Measurements from ENCODE around the gene DEGS2. TPM values are rescaled to one million over a fixed set of nuclear protein-coding genes. Genes with fewer than 3 reads are reported as not detected.

DEGS2 gene
- total and polyA plus RNA-seq, 2 of the 13 experiments (the other 11 are each of a cell fraction or from before 2014, with no cell fraction given) = 0.09 TPM

DNA sequence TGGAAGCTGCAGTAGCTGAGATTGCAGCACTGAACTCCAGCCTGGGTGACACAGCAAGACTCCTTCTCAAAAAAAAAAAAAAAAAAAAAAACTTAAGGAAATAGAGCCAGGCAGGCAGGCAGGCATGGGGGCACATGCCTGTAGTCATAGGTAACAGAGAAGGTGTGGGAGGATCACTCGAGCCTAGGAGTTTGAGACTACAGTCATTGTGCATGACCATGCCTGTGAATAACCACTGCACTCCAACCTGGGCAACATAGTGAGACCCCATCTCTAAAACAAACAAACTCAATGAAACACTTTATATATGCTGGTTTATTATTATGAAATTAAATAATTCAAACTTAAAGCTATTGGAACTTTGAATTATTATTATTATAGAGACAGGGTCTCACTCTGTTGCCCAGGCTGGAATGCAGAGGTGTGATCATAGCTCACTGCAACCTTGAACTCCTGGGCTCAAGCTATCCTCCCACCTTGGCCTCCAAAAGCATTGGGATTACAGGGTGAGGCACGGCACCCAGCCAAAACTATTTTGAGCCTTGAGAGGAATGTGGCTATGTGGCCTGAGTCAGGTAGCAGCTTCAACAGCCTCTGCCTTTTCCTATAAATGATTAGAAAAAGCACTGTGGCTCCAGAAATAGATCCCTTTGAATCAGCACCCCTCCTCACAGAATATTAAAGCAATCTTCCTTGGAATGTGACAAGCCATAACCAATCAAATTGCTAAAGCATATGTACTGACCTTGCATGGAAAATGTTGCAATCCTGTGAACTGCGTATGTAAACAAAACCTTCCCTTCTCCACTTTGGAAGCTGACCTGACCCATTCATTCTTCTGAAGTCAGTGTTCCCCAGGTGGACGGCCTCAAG lies 44.8 kb upstream of the DEGS2 start (continued):
- TF ChIP-seq, protein P1, sequence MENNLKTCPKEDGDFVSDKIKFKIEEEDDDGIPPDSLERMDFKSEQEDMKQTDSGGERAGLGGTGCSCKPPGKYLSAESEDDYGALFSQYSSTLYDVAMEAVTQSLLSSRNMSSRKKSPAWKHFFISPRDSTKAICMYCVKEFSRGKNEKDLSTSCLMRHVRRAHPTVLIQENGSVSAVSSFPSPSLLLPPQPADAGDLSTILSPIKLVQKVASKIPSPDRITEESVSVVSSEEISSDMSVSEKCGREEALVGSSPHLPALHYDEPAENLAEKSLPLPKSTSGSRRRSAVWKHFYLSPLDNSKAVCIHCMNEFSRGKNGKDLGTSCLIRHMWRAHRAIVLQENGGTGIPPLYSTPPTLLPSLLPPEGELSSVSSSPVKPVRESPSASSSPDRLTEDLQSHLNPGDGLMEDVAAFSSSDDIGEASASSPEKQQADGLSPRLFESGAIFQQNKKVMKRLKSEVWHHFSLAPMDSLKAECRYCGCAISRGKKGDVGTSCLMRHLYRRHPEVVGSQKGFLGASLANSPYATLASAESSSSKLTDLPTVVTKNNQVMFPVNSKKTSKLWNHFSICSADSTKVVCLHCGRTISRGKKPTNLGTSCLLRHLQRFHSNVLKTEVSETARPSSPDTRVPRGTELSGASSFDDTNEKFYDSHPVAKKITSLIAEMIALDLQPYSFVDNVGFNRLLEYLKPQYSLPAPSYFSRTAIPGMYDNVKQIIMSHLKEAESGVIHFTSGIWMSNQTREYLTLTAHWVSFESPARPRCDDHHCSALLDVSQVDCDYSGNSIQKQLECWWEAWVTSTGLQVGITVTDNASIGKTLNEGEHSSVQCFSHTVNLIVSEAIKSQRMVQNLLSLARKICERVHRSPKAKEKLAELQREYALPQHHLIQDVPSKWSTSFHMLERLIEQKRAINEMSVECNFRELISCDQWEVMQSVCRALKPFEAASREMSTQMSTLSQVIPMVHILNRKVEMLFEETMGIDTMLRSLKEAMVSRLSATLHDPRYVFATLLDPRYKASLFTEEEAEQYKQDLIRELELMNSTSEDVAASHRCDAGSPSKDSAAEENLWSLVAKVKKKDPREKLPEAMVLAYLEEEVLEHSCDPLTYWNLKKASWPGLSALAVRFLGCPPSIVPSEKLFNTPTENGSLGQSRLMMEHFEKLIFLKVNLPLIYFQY (CRISPR knock-in tag; IDR thresholded peaks at IDR 0.05; ENCODE audit: borderline replicate concordance) = peak; percentile 85
- TF ChIP-seq ARHGAP35 (CRISPR knock-in tag; IDR thresholded peaks at IDR 0.05; ENCODE audit: borderline replicate concordance) (no peak), ZNF589 (CRISPR knock-in tag; conservative IDR thresholded peaks at IDR 0.05) (no peak), RXRB (CRISPR knock-in tag; IDR thresholded peaks at IDR 0.05; ENCODE audit: borderline replicate concordance) (peak; percentile 86), NFRKB (IDR thresholded peaks at IDR 0.05) (no peak), SOX13 (IDR thresholded peaks at IDR 0.05) (peak; percentile 32; the same call in 1 of the 2 replicates), SOX13 (CRISPR knock-in tag; conservative IDR thresholded peaks at IDR 0.05 in 1 of 2, IDR thresholded peaks at IDR 0.05 in 1 of 2) (peak in 1 of 2 experiments; percentile 81; a peak in 2 of 4 replicates), NFE2 (CRISPR knock-in tag; IDR thresholded peaks at IDR 0.05) (no peak), HDAC1 (CRISPR knock-in tag; IDR thresholded peaks at IDR 0.05) (peak; percentile 76), ZNF878 (CRISPR knock-in tag; IDR thresholded peaks at IDR 0.05) (no peak), ZMYM4 (CRISPR knock-in tag; IDR thresholded peaks at IDR 0.05) (peak; percentile 76; the same call in 1 of the 2 replicates), CREB1 (IDR thresholded peaks at IDR 0.05) (no peak), CREB1 (CRISPR knock-in tag; IDR thresholded peaks at IDR 0.05) (peak; percentile 73), KLF16 (CRISPR knock-in tag; IDR thresholded peaks at IDR 0.05) (peak in 1 of 2 experiments; percentile 74; a peak in 1 of 4 replicates), ZNF317 (CRISPR knock-in tag; IDR thresholded peaks at IDR 0.05) (0 out of 2 replicates have a peak, but pooled peaks have one; percentile 59), NFYC (CRISPR knock-in tag; IDR thresholded peaks at IDR 0.05) (peak; percentile 78), FOXP1 (IDR thresholded peaks at IDR 0.05) (peak; percentile 14; the same call in 1 of the 2 replicates), FOXP1 (CRISPR knock-in tag; IDR thresholded peaks at IDR 0.05) (peak; percentile 83), HNRNPUL1 (IDR thresholded peaks at IDR 0.05; ENCODE audit: low read depth, low read length) (no peak), PITX1 (CRISPR knock-in tag; IDR thresholded peaks at IDR 0.05) (peak; percentile 35)
- TF ChIP-seq, protein P2, sequence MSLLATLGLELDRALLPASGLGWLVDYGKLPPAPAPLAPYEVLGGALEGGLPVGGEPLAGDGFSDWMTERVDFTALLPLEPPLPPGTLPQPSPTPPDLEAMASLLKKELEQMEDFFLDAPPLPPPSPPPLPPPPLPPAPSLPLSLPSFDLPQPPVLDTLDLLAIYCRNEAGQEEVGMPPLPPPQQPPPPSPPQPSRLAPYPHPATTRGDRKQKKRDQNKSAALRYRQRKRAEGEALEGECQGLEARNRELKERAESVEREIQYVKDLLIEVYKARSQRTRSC (CRISPR knock-in tag; IDR thresholded peaks at IDR 0.05; ENCODE audit: low read depth) = no peak
- TF ChIP-seq, protein P3, sequence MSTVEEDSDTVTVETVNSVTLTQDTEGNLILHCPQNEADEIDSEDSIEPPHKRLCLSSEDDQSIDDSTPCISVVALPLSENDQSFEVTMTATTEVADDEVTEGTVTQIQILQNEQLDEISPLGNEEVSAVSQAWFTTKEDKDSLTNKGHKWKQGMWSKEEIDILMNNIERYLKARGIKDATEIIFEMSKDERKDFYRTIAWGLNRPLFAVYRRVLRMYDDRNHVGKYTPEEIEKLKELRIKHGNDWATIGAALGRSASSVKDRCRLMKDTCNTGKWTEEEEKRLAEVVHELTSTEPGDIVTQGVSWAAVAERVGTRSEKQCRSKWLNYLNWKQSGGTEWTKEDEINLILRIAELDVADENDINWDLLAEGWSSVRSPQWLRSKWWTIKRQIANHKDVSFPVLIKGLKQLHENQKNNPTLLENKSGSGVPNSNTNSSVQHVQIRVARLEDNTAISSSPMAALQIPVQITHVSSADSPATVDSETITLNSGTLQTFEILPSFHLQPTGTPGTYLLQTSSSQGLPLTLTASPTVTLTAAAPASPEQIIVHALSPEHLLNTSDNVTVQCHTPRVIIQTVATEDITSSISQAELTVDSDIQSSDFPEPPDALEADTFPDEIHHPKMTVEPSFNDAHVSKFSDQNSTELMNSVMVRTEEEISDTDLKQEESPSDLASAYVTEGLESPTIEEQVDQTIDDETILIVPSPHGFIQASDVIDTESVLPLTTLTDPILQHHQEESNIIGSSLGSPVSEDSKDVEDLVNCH (CRISPR knock-in tag; IDR thresholded peaks at IDR 0.05) = no peak

All from HepG2 (cell line).